H1 (cell line): Measurements from ENCODE around the gene TBX15. TPM values are rescaled to one million over a fixed set of nuclear protein-coding genes. Genes with fewer than 3 reads are reported as not detected.

Experiments
- CTCF ChIA-PET: fragments of 300-600 bp; sonication (Branson Sonifier 250); formaldehyde crosslinking; loops from one replicate; lab custom pipeline; 2021; ENCODE audit not compliant: partially characterized antibody; lab: Charles Lee
- POLR2A ChIA-PET: fragments of 300-600 bp; sonication (Branson Sonifier 250); formaldehyde crosslinking; loops from one replicate; lab custom pipeline; 2021; ENCODE audit warnings: inconsistent platforms; ENCODE audit not compliant: partially characterized antibody; lab: Charles Lee
- DNase-seq, 2 experiments: peaks; one replicate each; pipeline versions ENCODE4 v3.0.0 to v3.0.0-alpha.2; 2010 to 2022; ENCODE audit warnings: low spot score in 2 of 2, low read depth in 1 of 2, mixed read lengths in 1 of 2
- FAIRE-seq: peaks from 2 replicates; lab custom pipeline; 2011; peaks lifted over from hg19 to GRCh38; lab: Jason Lieb, UNC
- H2AFZ ChIP-seq: 2 replicates; pipeline ENCODE4 v1.8.1; 2012; ENCODE audit warnings: low read length, inconsistent platforms
- H2AK5ac ChIP-seq: 2 replicates; pipeline ENCODE4 v1.6.1; 2013; ENCODE audit warnings: low read depth, low read length
- H2BK120ac ChIP-seq: replicated peaks from 2 replicates; pipeline ENCODE3; 2013; ENCODE audit warnings: low read depth, low read length, inconsistent platforms
- H2BK12ac ChIP-seq: 2 replicates; pipeline ENCODE4 v1.6.1; 2013; ENCODE audit warnings: low read depth, low read length
- H2BK15ac ChIP-seq: 2 replicates; pipeline ENCODE4 v1.6.1; 2013; ENCODE audit warnings: low read length
- H2BK20ac ChIP-seq: 2 replicates; pipeline ENCODE4 v1.6.1; 2013; ENCODE audit warnings: low read length
- H2BK5ac ChIP-seq: 2 replicates; pipeline ENCODE4 v1.6.1; 2013; ENCODE audit warnings: low read depth, low read length
- H3K14ac ChIP-seq: 2 replicates; pipeline ENCODE4 v1.6.1; 2013; ENCODE audit warnings: inconsistent platforms; ENCODE audit not compliant: insufficient read length
- H3K18ac ChIP-seq: 2 replicates; pipeline ENCODE4 v1.6.1; 2013; ENCODE audit warnings: low read length; ENCODE audit errors: extremely low read depth
- H3K23ac ChIP-seq: 2 replicates; pipeline ENCODE4 v1.6.1; 2013; ENCODE audit warnings: inconsistent platforms; ENCODE audit not compliant: insufficient read length
- H3K23me2 ChIP-seq: 2 replicates; pipeline ENCODE4 v1.6.1; 2013; ENCODE audit warnings: low read depth, low read length
- H3K27ac ChIP-seq: 2 replicates; pipeline ENCODE4 v1.6.1; 2011; ENCODE audit warnings: low read depth, low read length, inconsistent platforms
- H3K27me3 ChIP-seq, 4 experiments: replicated peaks in 1 of 4; 1 replicate in 1 of 4; 2 replicates in 3 of 4; pipeline versions ENCODE4 v1.6.1 to v1.8.1; 2011 to 2013; ENCODE audit warnings: low read length in 3 of 4, mild to moderate bottlenecking in 3 of 4, inconsistent platforms in 2 of 4, mixed read lengths in 2 of 4, moderate library complexity in 1 of 4; ENCODE audit not compliant: control insufficient read depth in 3 of 4, insufficient read depth in 3 of 4; ENCODE audit errors: extremely low read depth in 1 of 4
- H3K36me3 ChIP-seq, 4 experiments: 2 replicates each; pipeline versions ENCODE4 v1.6.1 to v1.8.1; 2011 to 2013; ENCODE audit warnings: mild to moderate bottlenecking in 4 of 4, low read length in 3 of 4, moderate library complexity in 2 of 4, control low read depth in 1 of 4, inconsistent platforms in 1 of 4; ENCODE audit not compliant: insufficient read depth in 4 of 4, control insufficient read depth in 2 of 4
- H3K4ac ChIP-seq: replicated peaks from 2 replicates; pipeline ENCODE3; 2013; ENCODE audit warnings: low read length, low read depth, mixed read lengths, inconsistent platforms; ENCODE audit not compliant: insufficient read length
- H3K4me1 ChIP-seq, 4 experiments: replicated peaks in 1 of 4; 1 replicate in 1 of 4; 2 replicates in 3 of 4; pipeline versions ENCODE4 v1.6.1 to v1.8.1; 2011 to 2013; ENCODE audit warnings: low read length in 3 of 4, inconsistent platforms in 2 of 4, mixed read lengths in 1 of 4; ENCODE audit not compliant: insufficient read depth in 4 of 4, control insufficient read depth in 3 of 4
- H3K4me2 ChIP-seq, 2 experiments: 2 replicates each; pipeline versions ENCODE4 v1.6.1 to v1.8.1; 2011 to 2013; ENCODE audit warnings: low read depth in 2 of 2, low read length in 2 of 2, control low read depth in 1 of 2, inconsistent platforms in 1 of 2, mild to moderate bottlenecking in 1 of 2; ENCODE audit not compliant: insufficient read depth in 1 of 2
- H3K4me3 ChIP-seq, 4 experiments: fragments of 200-600, 300-600 bp in 1 of 4; sonication (generic), shearing (Covaris generic), sonication (Bioruptor Twin) in 1 of 4; 2 replicates each; pipeline versions ENCODE4 v1.5.1 to v1.8.1; 2011 to 2016; ENCODE audit warnings: low read length in 4 of 4, low read depth in 3 of 4, control low read depth in 2 of 4, inconsistent platforms in 2 of 4, mild to moderate bottlenecking in 2 of 4, mixed read lengths in 1 of 4, moderate library complexity in 1 of 4; ENCODE audit not compliant: insufficient read depth in 2 of 4; ENCODE audit errors: extremely low read depth in 1 of 4
- H3K56ac ChIP-seq: replicated peaks from 2 replicates; pipeline ENCODE3; 2013; ENCODE audit warnings: low read depth, mild to moderate bottlenecking, mixed read lengths, low read length, inconsistent platforms; ENCODE audit not compliant: insufficient read length
- H3K79me1 ChIP-seq: 2 replicates; pipeline ENCODE4 v1.6.1; 2013; ENCODE audit warnings: low read depth, low read length, control low read depth
- H3K79me2 ChIP-seq, 2 experiments: 2 replicates each; pipeline versions ENCODE4 v1.6.1 to v1.8.1; 2012 to 2013; ENCODE audit warnings: low read length in 2 of 2, mild to moderate bottlenecking in 2 of 2, inconsistent platforms in 1 of 2; ENCODE audit not compliant: insufficient read depth in 2 of 2, control insufficient read depth in 1 of 2
- H3K9ac ChIP-seq, 4 experiments: replicated peaks in 1 of 4; 1 replicate in 1 of 4; 2 replicates in 3 of 4; pipeline versions ENCODE4 v1.6.1 to v1.8.1; 2011 to 2013; ENCODE audit warnings: low read depth in 3 of 4, low read length in 3 of 4, control low read depth in 2 of 4, mild to moderate bottlenecking in 2 of 4, moderate library complexity in 2 of 4, inconsistent platforms in 1 of 4; ENCODE audit errors: extremely low read depth in 1 of 4
- H3K9me3 ChIP-seq, 2 experiments: 2 replicates each; pipeline versions ENCODE4 v1.6.1 to v1.8.1; 2012 to 2013; ENCODE audit warnings: mild to moderate bottlenecking in 2 of 2, moderate library complexity in 2 of 2, control low read depth in 1 of 2, inconsistent platforms in 1 of 2, low read depth in 1 of 2, low read length in 1 of 2, mixed read lengths in 1 of 2; ENCODE audit not compliant: insufficient read depth in 2 of 2
- H4K20me1 ChIP-seq, 2 experiments: replicated peaks in 1 of 2; 2 replicates each; pipeline versions ENCODE3 to v1.8.1; 2011 to 2013; ENCODE audit warnings: inconsistent platforms in 2 of 2, low read length in 2 of 2, mild to moderate bottlenecking in 1 of 2; ENCODE audit not compliant: insufficient read depth in 2 of 2, control insufficient read depth in 1 of 2
- H4K5ac ChIP-seq: 2 replicates; pipeline ENCODE4 v1.6.1; 2013; ENCODE audit warnings: low read length, low read depth, mixed read lengths, inconsistent platforms; ENCODE audit not compliant: insufficient read length
- H4K8ac ChIP-seq: 2 replicates; pipeline ENCODE4 v1.8.0; 2013; ENCODE audit warnings: mild to moderate bottlenecking, moderate library complexity, low read length, inconsistent platforms; ENCODE audit not compliant: insufficient read depth; ENCODE audit errors: extremely low read depth
- H4K91ac ChIP-seq: replicated peaks from 2 replicates; pipeline ENCODE3; 2013; ENCODE audit warnings: low read length, mixed read lengths, inconsistent platforms; ENCODE audit not compliant: insufficient read length
- BCL11A ChIP-seq, 2 experiments: IDR thresholded peaks; one replicate each; pipeline ENCODE4 v1.6.1; 2011; ENCODE audit warnings: low read depth in 2 of 2, low read length in 2 of 2, mild to moderate bottlenecking in 2 of 2
- JUN ChIP-seq: IDR thresholded peaks from 2 replicates; pipeline ENCODE4 v1.6.1; 2011; ENCODE audit warnings: low read depth, mild to moderate bottlenecking, improper control_type of control experiment, low read length
- POLR2AphosphoS5 ChIP-seq: IDR thresholded peaks from 2 replicates; pipeline ENCODE4 v1.6.1; 2011; ENCODE audit warnings: low read depth, low read length
- RFX5 ChIP-seq: IDR thresholded peaks from 2 replicates; pipeline ENCODE4 v1.6.1; 2011; ENCODE audit warnings: low read depth, low read length, improper control_type of control experiment, borderline replicate concordance
- WGBS, 2 experiments: shearing (Covaris generic) in 1 of 2; methylation state at CpG; one replicate each; pipeline versions ENCODE4 v1.1.6 to v1.1.7; 2013 to 2015; ENCODE audit warnings: low lambda C conversion rate in 2 of 2, mixed read lengths in 2 of 2, inconsistent platforms in 1 of 2, low coverage in 1 of 2, missing lambda C conversion rate in 1 of 2; ENCODE audit not compliant: insufficient replicate concordance in 2 of 2, insufficient coverage in 1 of 2, insufficient read length in 1 of 2; ENCODE audit errors: extremely low coverage in 1 of 2, missing lambda C conversion rate in 1 of 2; 5-methylcytosine and 5-hydroxymethylcytosine counted together
- polyA plus RNA-seq, 7 experiments: library from polyadenylated mRNA; depleted of rRNA in 3 of 7; stranded (reverse) in 5 of 7; unstranded in 2 of 7; fragments of >200 nt in 5 of 7; fragments of 200-250 nt in 2 of 7; gene quantifications; 1 replicate in 5 of 7; 2 replicates in 1 of 7; 4 replicates in 1 of 7; pipeline versions ENCODE4 v1.2.1 to v1.2.3, GENCODE V29; 2011 to 2013; ENCODE audit warnings: missing spikeins in 2 of 7, mixed read lengths in 2 of 7
- total RNA-seq: library from RNA; stranded (reverse); fragmentation: NEBNext Ultra II Directional; extraction: Animal tissue kit (Norgen Biotek cat#: 25700); gene quantifications from 2 replicates; pipeline ENCODE4 v1.2.1, GENCODE V29; 2021

The TBX15 gene
- total and polyA plus RNA-seq, 2 of the 8 experiments (the other 6 are each of a cell fraction or from before 2014, with no cell fraction given): 0.14 to 0.24 TPM

- TF ChIP-seq POLR2AphosphoS5: no peak
- no peak for TF ChIP-seq JUN
- TF ChIP-seq BCL11A (IDR thresholded peaks at IDR 0.05; ENCODE audit: low read depth in 2 of 2, low read length in 2 of 2): no peak
- no peak for TF ChIP-seq RFX5
- Histone ChIP-seq H4K5ac (no peak overlapping the region), H2BK5ac (no peak overlapping the region), H3K4ac (no peak overlapping the region), H3K79me1 (no peaks in the 10 kb centered on the region), H2BK120ac (no peak overlapping the region), H3K4me2 (peak overlapping the region in 1 of 2 experiments; percentile 53; a peak in 2 of 4 replicates), H4K8ac (no peak overlapping the region), H3K23ac (no peak overlapping the region), H2BK15ac (no peak overlapping the region), H3K4me1 (peaks cover 0 to 16% (median 9%) of the 10 kb centered on the region in 4 experiments; a peak in 6 of 7 replicates), H3K23me2 (peaks cover 2% of the 10 kb centered on the region; the same call in 1 of the 2 replicates), H3K79me2 (no peaks in the 10 kb centered on the region), H3K27ac (no peak overlapping the region), H3K9me3 (no peaks in the 10 kb centered on the region), H3K9ac (no peak overlapping the region), H4K91ac (no peak overlapping the region), H4K20me1 (peaks cover 0 to 7% of the 10 kb centered on the region in 2 experiments), H2AFZ (no peak overlapping the region), H3K56ac (no peak overlapping the region), H3K27me3 (peaks cover 41 to 55% (median 48%) of the 10 kb centered on the region in 4 experiments), H3K4me3 (peak overlapping the region in 1 of 4 experiments; percentile 57; a peak in 1 of 8 replicates), H3K14ac (no peak overlapping the region), H3K36me3 (peaks cover 0 to 5% (median 0%) of the 10 kb centered on the region in 4 experiments; a peak in 1 of 8 replicates), H2BK12ac (no peak overlapping the region), H3K18ac (no peak overlapping the region), H2AK5ac (no peak overlapping the region), H2BK20ac (no peak overlapping the region)
- WGBS, 2 experiments: 46% methylated on average over 2 of the region's 2 CpGs; no CpG with 5 or more reads in 1 of the 2 experiments
- FAIRE-seq (no peak), DNase-seq (no peak)
- ChIA-PET CTCF (interaction anchor here (0.6 to 3.2 kb wide), 35 partner anchors 9 to 868 kb away, joined by 3 to 24 read pairs (median 4); no protein-coding TSS in a partner anchor), POLR2A (no interaction called here)
These were observed 21.1 kb upstream of the TBX15 start for GRCh38 chr1:119009312-119009655.
